Retinal pigment epithelial cell (primary cell): Measurements from ENCODE around the gene MSANTD3.
A peak's percentile ranks its signal among the peaks of the same experiment; 100 is the strongest.

Source experiments
- DNase-seq: peaks from one replicate; pipeline ENCODE4 v3.0.0-alpha.2; 2010; ENCODE audit warnings: low read depth
- H3K4me3 ChIP-seq: 2 replicates; pipeline ENCODE4 v1.5.1; 2011; ENCODE audit warnings: mild to moderate bottlenecking, low read length, control low read depth, moderate library complexity
- TF ChIP-seq, protein P1 (sequence below): conservative IDR thresholded peaks from 2 replicates; pipeline ENCODE4 v1.5.1; 2011; ENCODE audit warnings: low read depth, low read length, control low read depth, inconsistent platforms

The MSANTD3 gene

GRCh38 chr9:100489836-100490235, 62.9 kb downstream of the MSANTD3 start:
- H3K4me3 ChIP-seq = no peak overlapping the region
- no peak for DNase-seq
- TF ChIP-seq, protein P1, sequence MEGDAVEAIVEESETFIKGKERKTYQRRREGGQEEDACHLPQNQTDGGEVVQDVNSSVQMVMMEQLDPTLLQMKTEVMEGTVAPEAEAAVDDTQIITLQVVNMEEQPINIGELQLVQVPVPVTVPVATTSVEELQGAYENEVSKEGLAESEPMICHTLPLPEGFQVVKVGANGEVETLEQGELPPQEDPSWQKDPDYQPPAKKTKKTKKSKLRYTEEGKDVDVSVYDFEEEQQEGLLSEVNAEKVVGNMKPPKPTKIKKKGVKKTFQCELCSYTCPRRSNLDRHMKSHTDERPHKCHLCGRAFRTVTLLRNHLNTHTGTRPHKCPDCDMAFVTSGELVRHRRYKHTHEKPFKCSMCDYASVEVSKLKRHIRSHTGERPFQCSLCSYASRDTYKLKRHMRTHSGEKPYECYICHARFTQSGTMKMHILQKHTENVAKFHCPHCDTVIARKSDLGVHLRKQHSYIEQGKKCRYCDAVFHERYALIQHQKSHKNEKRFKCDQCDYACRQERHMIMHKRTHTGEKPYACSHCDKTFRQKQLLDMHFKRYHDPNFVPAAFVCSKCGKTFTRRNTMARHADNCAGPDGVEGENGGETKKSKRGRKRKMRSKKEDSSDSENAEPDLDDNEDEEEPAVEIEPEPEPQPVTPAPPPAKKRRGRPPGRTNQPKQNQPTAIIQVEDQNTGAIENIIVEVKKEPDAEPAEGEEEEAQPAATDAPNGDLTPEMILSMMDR = no peak

- no peak overlapping the region for H3K4me3 ChIP-seq
- no peak for DNase-seq
- TF ChIP-seq, protein P1 = peak; percentile 20
Measured at GRCh38 chr9:100492952-100493351, 66.0 kb downstream of the MSANTD3 start.

DNA sequence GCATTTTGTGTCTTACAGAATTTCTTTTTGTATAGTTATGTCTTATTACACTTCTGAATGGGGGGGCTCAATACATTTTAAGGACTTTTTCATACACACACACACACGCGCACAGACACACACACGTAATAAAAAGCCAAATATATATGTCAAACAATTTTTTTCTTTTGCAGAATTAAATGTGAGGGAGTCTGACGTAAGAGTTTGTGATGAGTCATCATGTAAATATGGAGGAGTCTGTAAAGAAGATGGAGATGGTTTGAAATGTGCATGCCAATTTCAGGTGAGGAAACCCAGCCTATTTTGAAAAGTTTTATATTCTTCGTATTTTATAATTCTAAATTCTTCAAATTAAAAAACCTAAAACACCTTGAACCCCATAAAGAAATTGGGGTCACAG, 71.6 kb downstream of the MSANTD3 start:
- TF ChIP-seq, protein P1 = no peak
- DNase-seq = no peak
- H3K4me3 ChIP-seq = no peak overlapping the region

DNA sequence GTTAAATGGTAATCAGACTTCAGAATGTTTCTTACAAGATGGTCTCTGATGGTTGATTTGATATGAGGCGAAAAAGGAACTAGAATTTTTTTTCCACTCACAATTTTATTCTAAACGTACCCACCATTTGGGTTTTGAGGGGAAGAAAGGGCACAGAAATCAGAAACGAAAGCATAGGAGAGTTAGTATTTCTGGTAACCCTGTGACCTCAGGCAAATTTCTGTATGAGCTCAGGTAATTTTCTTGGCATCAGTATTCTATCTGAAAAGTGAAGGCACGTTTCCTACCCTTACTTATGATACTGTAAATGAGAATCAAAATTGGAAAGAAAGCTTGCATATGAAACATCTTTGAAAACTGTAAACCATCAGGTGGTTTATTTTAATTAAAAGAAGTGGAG, 72.5 kb downstream of the MSANTD3 start:
- DNase-seq = no peak
- H3K4me3 ChIP-seq = no peak overlapping the region
- TF ChIP-seq, protein P1 = no peak

- no peak overlapping the region for H3K4me3 ChIP-seq
- TF ChIP-seq, protein P1 = no peak
- DNase-seq = no peak
Measured at GRCh38 chr9:100499866-100500265, 72.9 kb downstream of the MSANTD3 start.
